Calu3 (cell line): ENCODE data around the gene KIAA1958. TPM values are rescaled to one million over a fixed set of nuclear protein-coding genes. Genes with fewer than 3 reads are reported as not detected.

Source experiments
- BruUV-seq: library from RNA; stranded (reverse); fragments of 400-500 nt; replicated peaks from 2 replicates; lab custom pipeline; 2021; lab: Mats Ljungman, UMichigan
- CTCF ChIA-PET: fragments of 300-600 bp; sonication (Branson Sonifier 250); formaldehyde crosslinking; loops from one replicate; lab custom pipeline; 2022; ENCODE audit warnings: antibody characterized with exemption; lab: Charles Lee
- DNase-seq: peaks from one replicate; pipeline ENCODE4 v3.0.0; 2022
- H3K27ac Mint-ChIP-seq: one replicate; pipeline ENCODE4 v1.8.0; 2022; ENCODE audit warnings: mixed read lengths; ENCODE audit not compliant: unreplicated experiment
- H3K27me3 Mint-ChIP-seq: one replicate; pipeline ENCODE4 v1.8.0; 2022; ENCODE audit warnings: mixed read lengths; ENCODE audit not compliant: unreplicated experiment
- H3K36me3 Mint-ChIP-seq: one replicate; pipeline ENCODE4 v1.8.0; 2022; ENCODE audit warnings: mild to moderate bottlenecking, moderate library complexity, mixed read lengths; ENCODE audit not compliant: insufficient read depth, unreplicated experiment
- H3K4me1 Mint-ChIP-seq: one replicate; pipeline ENCODE4 v1.8.0; 2022; ENCODE audit warnings: mild to moderate bottlenecking, low read depth, mixed read lengths; ENCODE audit not compliant: unreplicated experiment
- H3K4me3 Mint-ChIP-seq: one replicate; pipeline ENCODE4 v1.8.0; 2022; ENCODE audit warnings: mild to moderate bottlenecking, low read depth, moderate library complexity, mixed read lengths; ENCODE audit not compliant: unreplicated experiment
- H3K9me3 Mint-ChIP-seq: one replicate; pipeline ENCODE4 v1.8.0; 2022; ENCODE audit warnings: low read depth, mixed read lengths; ENCODE audit not compliant: unreplicated experiment
- intact Hi-C: fragments of 100-400 bp; cut with micrococcal nuclease; formaldehyde crosslinking; loops from one replicate; pipeline ENCODE4 v1.10.0; 2022; ENCODE audit not compliant: unreplicated experiment
- total RNA-seq: library from RNA; stranded (reverse); gene quantifications from 2 replicates; pipeline ENCODE4 v1.2.3, GENCODE V29; 2022
- TF ChIP-seq, protein P1 (sequence below): fragments of 200-600 bp; IDR thresholded peaks from one replicate; pipeline ENCODE4 v1.8.0; 2022; ENCODE audit warnings: antibody characterized with exemption; ENCODE audit not compliant: unreplicated experiment

KIAA1958 gene
- total RNA-seq, 1 experiment from 2014 or later: 13.0 TPM

- Mint-ChIP-seq H3K9me3 (no peaks in the 10 kb centered on the region), H3K36me3 (no peaks in the 10 kb centered on the region), H3K27me3 (no peaks in the 10 kb centered on the region), H3K4me3 (no peak overlapping the region), H3K4me1 (no peaks in the 10 kb centered on the region), H3K27ac (no peak overlapping the region)
- intact Hi-C loops: no loop called here
- DNase-seq: no peak
- CTCF ChIA-PET: interaction anchor here (0.7 kb wide), 1 partner anchor 34 kb away, joined by 4 read pairs; no protein-coding TSS in a partner anchor
- TF ChIP-seq, protein P1, sequence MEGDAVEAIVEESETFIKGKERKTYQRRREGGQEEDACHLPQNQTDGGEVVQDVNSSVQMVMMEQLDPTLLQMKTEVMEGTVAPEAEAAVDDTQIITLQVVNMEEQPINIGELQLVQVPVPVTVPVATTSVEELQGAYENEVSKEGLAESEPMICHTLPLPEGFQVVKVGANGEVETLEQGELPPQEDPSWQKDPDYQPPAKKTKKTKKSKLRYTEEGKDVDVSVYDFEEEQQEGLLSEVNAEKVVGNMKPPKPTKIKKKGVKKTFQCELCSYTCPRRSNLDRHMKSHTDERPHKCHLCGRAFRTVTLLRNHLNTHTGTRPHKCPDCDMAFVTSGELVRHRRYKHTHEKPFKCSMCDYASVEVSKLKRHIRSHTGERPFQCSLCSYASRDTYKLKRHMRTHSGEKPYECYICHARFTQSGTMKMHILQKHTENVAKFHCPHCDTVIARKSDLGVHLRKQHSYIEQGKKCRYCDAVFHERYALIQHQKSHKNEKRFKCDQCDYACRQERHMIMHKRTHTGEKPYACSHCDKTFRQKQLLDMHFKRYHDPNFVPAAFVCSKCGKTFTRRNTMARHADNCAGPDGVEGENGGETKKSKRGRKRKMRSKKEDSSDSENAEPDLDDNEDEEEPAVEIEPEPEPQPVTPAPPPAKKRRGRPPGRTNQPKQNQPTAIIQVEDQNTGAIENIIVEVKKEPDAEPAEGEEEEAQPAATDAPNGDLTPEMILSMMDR: no peak
- no TSS peak for BruUV-seq
These were observed 143.3 kb downstream of the KIAA1958 start for GRCh38 chr9:112629671-112630485.

GRCh38 chr9:112631313-112632070 lies 144.9 kb downstream of the KIAA1958 start:
- DNase-seq: no peak
- intact Hi-C loops: no loop called here
- Mint-ChIP-seq H3K36me3 (no peaks in the 10 kb centered on the region), H3K9me3 (no peaks in the 10 kb centered on the region), H3K27ac (no peak overlapping the region), H3K27me3 (no peaks in the 10 kb centered on the region), H3K4me1 (no peaks in the 10 kb centered on the region), H3K4me3 (no peak overlapping the region)
- TF ChIP-seq, protein P1: no peak
- CTCF ChIA-PET: no interaction called here
- no TSS peak for BruUV-seq

- no peaks in the 10 kb centered on the region for H3K36me3 Mint-ChIP-seq
- no peak for DNase-seq
- CTCF ChIA-PET: no interaction called here
These were observed 153.7 kb downstream of the KIAA1958 start for GRCh38 chr9:112640311-112640710.

DNA sequence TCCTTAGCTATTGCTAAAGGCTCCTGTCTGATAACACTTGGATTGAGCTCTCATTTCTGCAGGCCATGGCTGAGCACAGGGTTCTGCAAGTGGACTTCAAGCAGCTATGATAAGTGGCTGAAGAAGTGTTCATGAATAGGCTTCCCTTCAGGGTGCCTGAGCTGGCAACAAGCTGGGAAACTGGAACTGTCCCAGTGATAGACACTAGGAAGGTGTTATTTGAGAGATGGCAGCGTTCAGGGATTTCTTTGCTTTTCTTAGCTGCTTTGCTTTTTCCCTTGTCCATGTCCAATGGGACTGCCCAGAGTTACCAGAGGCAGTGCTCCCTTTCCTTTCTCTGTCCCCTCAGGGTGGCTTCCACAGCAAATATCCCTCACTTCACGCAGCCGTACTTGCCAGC lies 155.5 kb downstream of the KIAA1958 start:
- Mint-ChIP-seq H3K9me3 (peaks cover 7% of the 10 kb centered on the region), H3K27me3 (no peaks in the 10 kb centered on the region), H3K4me3 (no peak overlapping the region), H3K4me1 (no peaks in the 10 kb centered on the region), H3K27ac (no peak overlapping the region), H3K36me3 (peaks cover 5% of the 10 kb centered on the region)
- DNase-seq: no peak
- no TSS peak for BruUV-seq
- intact Hi-C loops: no loop called here
- TF ChIP-seq, protein P1: no peak
- CTCF ChIA-PET: no interaction called here

More at GRCh38 chr9:112640311-112640710, 153.7 kb downstream of the KIAA1958 start:
- TF ChIP-seq, protein P1: no peak
- peaks cover 7% of the 10 kb centered on the region for H3K9me3 Mint-ChIP-seq
- H3K27me3 Mint-ChIP-seq: no peaks in the 10 kb centered on the region
- intact Hi-C loops: no loop called here
- BruUV-seq: no TSS peak
- no peak overlapping the region for H3K4me3 Mint-ChIP-seq
- H3K4me1 Mint-ChIP-seq: no peaks in the 10 kb centered on the region
- H3K27ac Mint-ChIP-seq: no peak overlapping the region
